Bronchial epithelial cell (primary cell): ENCODE data around the gene ERBB3. TPM values are rescaled to one million over a fixed set of nuclear protein-coding genes. Genes with fewer than 3 reads are reported as not detected.

Experiments used
- DNase-seq: peaks from one replicate; pipeline ENCODE4 v3.0.0-alpha.2; 2010; ENCODE audit warnings: low read depth
- FAIRE-seq: peaks from 2 replicates; lab custom pipeline; 2011; peaks lifted over from hg19 to GRCh38; lab: Jason Lieb, UNC
- H3K27me3 ChIP-seq: 2 replicates; pipeline ENCODE4 v1.5.1; 2011; ENCODE audit warnings: low read length; ENCODE audit not compliant: control insufficient read depth, insufficient read depth
- H3K36me3 ChIP-seq: 2 replicates; pipeline ENCODE4 v1.5.1; 2011; ENCODE audit warnings: low read length; ENCODE audit not compliant: control insufficient read depth, insufficient read depth
- H3K4me3 ChIP-seq: 2 replicates; pipeline ENCODE4 v1.5.1; 2011; ENCODE audit warnings: mild to moderate bottlenecking, low read depth, low read length, control low read depth
- total RNA-seq: library from RNA; depleted of rRNA; stranded (reverse); fragments of >200 nt; gene quantifications from 2 replicates; pipeline ENCODE4 v1.2.1, GENCODE V29; 2014
- TF ChIP-seq, protein P1 (sequence below): IDR thresholded peaks from 2 replicates; pipeline ENCODE4 v1.5.1; 2011; ENCODE audit warnings: mild to moderate bottlenecking, moderate library complexity, low read length, control low read depth, inconsistent platforms; ENCODE audit not compliant: insufficient read depth, severe bottlenecking

Gene ERBB3
- total RNA-seq, 1 donor from 2014 or later: 21.1 TPM

DNA sequence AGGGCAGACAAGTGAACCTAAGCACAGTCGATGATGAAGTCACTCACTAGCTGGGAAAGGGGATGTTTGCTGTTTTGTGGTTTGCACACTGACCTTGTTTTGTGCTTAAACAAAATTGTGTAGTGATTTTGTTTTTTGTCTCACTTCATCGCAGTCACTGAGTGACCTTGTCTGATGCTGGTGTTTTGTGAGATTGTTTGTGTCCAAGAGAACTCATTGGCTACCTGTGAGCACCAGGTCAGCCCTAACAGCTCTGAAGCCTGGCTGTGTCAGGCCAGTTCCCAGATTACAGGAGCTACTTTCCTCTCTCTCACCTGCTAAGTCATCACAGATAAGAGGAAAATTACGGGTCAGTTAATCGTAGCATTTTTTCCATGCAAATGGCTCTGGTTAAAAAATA, 44.2 kb downstream of the ERBB3 start:
- Histone ChIP-seq H3K4me3 (no peak overlapping the region), H3K27me3 (no peaks in the 10 kb centered on the region), H3K36me3 (peaks cover 10% of the 10 kb centered on the region)
- no peak for FAIRE-seq
- TF ChIP-seq, protein P1, sequence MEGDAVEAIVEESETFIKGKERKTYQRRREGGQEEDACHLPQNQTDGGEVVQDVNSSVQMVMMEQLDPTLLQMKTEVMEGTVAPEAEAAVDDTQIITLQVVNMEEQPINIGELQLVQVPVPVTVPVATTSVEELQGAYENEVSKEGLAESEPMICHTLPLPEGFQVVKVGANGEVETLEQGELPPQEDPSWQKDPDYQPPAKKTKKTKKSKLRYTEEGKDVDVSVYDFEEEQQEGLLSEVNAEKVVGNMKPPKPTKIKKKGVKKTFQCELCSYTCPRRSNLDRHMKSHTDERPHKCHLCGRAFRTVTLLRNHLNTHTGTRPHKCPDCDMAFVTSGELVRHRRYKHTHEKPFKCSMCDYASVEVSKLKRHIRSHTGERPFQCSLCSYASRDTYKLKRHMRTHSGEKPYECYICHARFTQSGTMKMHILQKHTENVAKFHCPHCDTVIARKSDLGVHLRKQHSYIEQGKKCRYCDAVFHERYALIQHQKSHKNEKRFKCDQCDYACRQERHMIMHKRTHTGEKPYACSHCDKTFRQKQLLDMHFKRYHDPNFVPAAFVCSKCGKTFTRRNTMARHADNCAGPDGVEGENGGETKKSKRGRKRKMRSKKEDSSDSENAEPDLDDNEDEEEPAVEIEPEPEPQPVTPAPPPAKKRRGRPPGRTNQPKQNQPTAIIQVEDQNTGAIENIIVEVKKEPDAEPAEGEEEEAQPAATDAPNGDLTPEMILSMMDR: no peak
- DNase-seq: no peak

DNA sequence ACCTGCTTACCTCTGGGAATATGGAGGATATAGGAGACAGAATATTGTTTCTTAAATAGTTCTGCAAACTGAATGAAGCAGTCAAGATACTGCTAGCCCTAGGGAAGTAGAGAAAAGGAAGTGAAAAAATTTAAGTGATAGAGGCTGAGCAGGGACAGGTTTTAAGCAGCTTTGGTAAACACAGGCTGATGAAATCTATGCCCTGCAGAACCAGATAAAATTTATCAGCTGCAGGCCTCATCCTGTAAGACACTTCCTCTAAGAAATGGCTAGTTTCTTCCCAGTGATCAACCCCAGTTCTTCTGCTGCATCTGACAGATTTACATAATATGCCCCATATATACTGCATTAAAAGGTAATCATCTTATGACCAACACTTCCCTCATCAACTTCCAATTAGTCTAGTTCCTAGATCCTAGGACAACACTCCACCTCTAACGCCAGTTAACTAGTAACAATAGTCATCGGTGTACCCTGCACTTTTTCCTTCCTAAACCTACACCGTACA, 46.8 kb downstream of the ERBB3 start:
- DNase-seq: no peak
- TF ChIP-seq, protein P1: no peak
- no peak for FAIRE-seq
- no peaks in the 10 kb centered on the region for H3K27me3 ChIP-seq
- no peak overlapping the region for H3K4me3 ChIP-seq
- H3K36me3 ChIP-seq: peaks cover 8% of the 10 kb centered on the region

DNA sequence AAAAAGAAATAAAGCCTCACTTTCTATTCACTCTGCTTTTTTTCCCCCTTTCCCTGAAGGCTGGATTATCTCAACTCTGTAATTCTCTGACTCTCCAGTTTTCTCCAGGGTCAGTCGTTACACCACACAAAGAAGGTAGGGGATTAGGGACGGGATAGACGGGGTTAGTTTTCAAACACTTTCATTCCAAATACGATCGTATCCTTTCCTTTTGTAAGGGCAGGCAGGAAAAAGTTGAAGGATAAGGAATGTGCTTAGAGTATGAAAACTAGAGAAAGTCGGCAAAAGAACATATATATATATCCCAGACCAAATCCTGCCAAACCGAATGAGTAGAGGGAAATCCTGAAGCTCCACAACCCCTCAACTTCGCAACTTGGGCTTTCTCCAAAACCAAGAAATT, 47.5 kb downstream of the ERBB3 start:
- DNase-seq: no peak
- no peak for FAIRE-seq
- Histone ChIP-seq H3K4me3 (peak overlapping the region; percentile 16), H3K27me3 (no peaks in the 10 kb centered on the region), H3K36me3 (peaks cover 14% of the 10 kb centered on the region)
- TF ChIP-seq, protein P1: no peak

DNA sequence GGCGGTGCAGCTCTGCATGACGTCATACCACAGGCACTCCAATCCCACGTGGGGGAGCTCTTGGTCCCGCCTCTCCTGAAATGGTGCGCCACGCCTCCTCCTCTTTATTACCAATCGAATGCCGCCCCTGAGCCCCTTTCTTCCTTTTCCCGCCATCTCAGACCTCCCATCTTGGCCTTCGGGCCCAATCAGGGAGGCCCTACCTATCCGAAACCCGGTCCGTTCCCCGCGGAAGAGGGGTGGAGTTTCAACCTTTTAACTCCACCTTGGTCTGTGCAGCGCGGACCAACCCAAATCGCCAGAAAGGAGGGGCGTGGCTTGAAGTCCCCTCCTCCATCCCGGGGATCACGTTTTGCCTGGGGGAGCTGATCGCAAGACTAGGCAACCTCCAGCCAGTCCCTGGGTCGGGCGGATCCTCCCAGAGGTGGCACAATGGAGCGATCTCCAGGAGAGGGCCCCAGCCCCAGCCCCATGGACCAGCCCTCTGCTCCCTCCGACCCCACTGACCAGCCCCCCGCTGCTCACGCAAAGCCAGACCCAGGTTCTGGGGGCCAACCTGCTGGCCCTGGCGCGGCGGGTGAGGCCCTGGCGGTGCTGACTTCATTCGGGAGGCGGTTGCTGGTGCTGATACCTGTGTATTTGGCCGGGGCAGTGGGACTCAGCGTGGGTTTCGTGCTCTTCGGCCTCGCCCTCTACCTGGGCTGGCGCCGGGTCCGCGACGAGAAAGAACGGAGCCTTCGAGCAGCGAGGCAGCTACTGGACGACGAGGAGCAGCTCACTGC, 48.1 kb downstream of the ERBB3 start, which contains the start of gene ESYT1:
TSS of gene ESYT1 (plus strand) at position 380 of the 782 bp plus-strand sequence. CDS start at position 433, 53 bp downstream.
- TF ChIP-seq, protein P1: peak; percentile 6
- H3K36me3 ChIP-seq: peaks cover 15% of the 10 kb centered on the region
- H3K27me3 ChIP-seq: no peaks in the 10 kb centered on the region
- FAIRE-seq: no peak
- peak within 1 kb of the TSS; percentile 88 for H3K4me3 ChIP-seq
- DNase-seq: peak; percentile 99

DNA sequence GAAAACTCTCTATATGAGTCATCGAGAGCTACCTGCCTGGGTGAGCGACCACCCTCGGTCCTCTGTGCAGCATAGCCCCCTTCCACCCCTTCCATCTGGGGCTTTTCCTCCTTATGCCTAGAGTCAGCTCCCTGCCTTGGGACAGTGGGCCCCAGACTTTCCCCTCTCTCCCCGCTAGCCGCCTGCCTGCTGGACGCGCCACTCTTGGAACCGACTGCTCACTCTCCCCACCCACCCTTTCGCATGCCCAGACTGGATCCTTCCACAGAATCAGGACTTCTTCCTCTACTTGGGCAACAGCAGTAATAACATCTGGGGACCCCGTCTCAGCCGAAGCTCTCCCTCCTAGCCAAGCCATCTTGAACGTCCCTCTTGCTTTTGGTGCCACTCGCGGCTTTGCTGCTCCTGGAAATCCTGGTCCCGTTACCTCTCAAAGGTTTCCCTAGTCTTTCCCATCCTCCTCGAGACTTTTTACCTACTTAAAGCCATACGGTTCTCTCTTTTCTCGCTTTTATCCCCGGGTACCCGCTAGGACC, 48.8 kb downstream of the ERBB3 start:
- no peaks in the 10 kb centered on the region for H3K27me3 ChIP-seq
- TF ChIP-seq, protein P1: no peak
- no peak for FAIRE-seq
- H3K36me3 ChIP-seq: peaks cover 21% of the 10 kb centered on the region
- peak overlapping the region; percentile 88 for H3K4me3 ChIP-seq
- DNase-seq: peak; percentile 54
